Measurements from ENCODE around the gene SYT1.

DNA sequence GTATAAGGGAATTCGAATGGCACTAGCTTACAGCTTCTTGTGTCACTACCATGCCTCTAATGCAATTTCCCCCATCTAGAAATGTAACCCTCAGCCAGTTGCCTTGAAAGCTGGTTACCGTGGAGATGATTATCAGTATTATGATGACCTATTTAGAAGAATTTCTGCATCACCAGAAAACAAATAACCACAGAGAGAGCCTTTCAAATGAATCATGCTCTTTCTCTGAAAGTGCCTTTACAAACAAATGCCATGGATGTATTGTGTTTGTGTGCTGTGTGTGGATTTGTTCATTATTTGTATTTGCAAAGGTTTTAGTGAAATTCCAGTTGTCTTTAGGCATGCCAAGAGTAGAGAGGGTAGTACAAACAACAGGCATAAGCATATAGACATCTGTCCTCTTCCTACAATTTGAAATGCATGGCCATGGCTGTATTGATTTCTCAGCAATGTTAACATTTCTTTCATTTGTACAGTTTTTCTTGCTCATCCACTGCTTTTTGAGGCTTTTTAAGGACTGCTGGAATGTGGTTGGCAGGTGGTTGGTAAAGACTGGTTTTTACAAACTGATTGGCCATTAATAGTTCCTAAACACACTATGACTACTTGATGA, 559.6 kb downstream of the SYT1 start:
- TF ChIP-seq, protein P1, sequence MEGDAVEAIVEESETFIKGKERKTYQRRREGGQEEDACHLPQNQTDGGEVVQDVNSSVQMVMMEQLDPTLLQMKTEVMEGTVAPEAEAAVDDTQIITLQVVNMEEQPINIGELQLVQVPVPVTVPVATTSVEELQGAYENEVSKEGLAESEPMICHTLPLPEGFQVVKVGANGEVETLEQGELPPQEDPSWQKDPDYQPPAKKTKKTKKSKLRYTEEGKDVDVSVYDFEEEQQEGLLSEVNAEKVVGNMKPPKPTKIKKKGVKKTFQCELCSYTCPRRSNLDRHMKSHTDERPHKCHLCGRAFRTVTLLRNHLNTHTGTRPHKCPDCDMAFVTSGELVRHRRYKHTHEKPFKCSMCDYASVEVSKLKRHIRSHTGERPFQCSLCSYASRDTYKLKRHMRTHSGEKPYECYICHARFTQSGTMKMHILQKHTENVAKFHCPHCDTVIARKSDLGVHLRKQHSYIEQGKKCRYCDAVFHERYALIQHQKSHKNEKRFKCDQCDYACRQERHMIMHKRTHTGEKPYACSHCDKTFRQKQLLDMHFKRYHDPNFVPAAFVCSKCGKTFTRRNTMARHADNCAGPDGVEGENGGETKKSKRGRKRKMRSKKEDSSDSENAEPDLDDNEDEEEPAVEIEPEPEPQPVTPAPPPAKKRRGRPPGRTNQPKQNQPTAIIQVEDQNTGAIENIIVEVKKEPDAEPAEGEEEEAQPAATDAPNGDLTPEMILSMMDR (IDR thresholded peaks at IDR 0.05): no peak
- TF ChIP-seq EP300 (IDR thresholded peaks at IDR 0.05) (no peak), POLR2A (IDR thresholded peaks at IDR 0.05) (no peak)
